ENCODE data around the gene ANK3.

GRCh38 chr10:60283397-60283796, 106.3 kb downstream of the ANK3 start:
- no peak for TF ChIP-seq EZH2 (optimal IDR thresholded peaks at IDR 0.05; ENCODE audit: low read depth, low read length)
- TF ChIP-seq CTCF (IDR thresholded peaks at IDR 0.05; ENCODE audit: low read length): no peak

Data from MM.1S (cell line).